H1 (cell line): Measurements from ENCODE around the gene BFSP2. TPM values are rescaled to one million over a fixed set of nuclear protein-coding genes. Genes with fewer than 3 reads are reported as not detected.

Experiments
- CTCF ChIA-PET: fragments of 300-600 bp; sonication (Branson Sonifier 250); formaldehyde crosslinking; loops from one replicate; lab custom pipeline; 2021; ENCODE audit not compliant: partially characterized antibody; lab: Charles Lee
- POLR2A ChIA-PET: fragments of 300-600 bp; sonication (Branson Sonifier 250); formaldehyde crosslinking; loops from one replicate; lab custom pipeline; 2021; ENCODE audit warnings: inconsistent platforms; ENCODE audit not compliant: partially characterized antibody; lab: Charles Lee
- DNase-seq, 2 experiments: peaks; one replicate each; pipeline versions ENCODE4 v3.0.0 to v3.0.0-alpha.2; 2010 to 2022; ENCODE audit warnings: low spot score in 2 of 2, low read depth in 1 of 2, mixed read lengths in 1 of 2
- FAIRE-seq: peaks from 2 replicates; lab custom pipeline; 2011; peaks lifted over from hg19 to GRCh38; lab: Jason Lieb, UNC
- H2AFZ ChIP-seq: 2 replicates; pipeline ENCODE4 v1.8.1; 2012; ENCODE audit warnings: low read length, inconsistent platforms
- H2AK5ac ChIP-seq: 2 replicates; pipeline ENCODE4 v1.6.1; 2013; ENCODE audit warnings: low read depth, low read length
- H2BK120ac ChIP-seq: replicated peaks from 2 replicates; pipeline ENCODE3; 2013; ENCODE audit warnings: low read depth, low read length, inconsistent platforms
- H2BK12ac ChIP-seq: 2 replicates; pipeline ENCODE4 v1.6.1; 2013; ENCODE audit warnings: low read depth, low read length
- H2BK15ac ChIP-seq: 2 replicates; pipeline ENCODE4 v1.6.1; 2013; ENCODE audit warnings: low read length
- H2BK20ac ChIP-seq: 2 replicates; pipeline ENCODE4 v1.6.1; 2013; ENCODE audit warnings: low read length
- H2BK5ac ChIP-seq: 2 replicates; pipeline ENCODE4 v1.6.1; 2013; ENCODE audit warnings: low read depth, low read length
- H3K14ac ChIP-seq: 2 replicates; pipeline ENCODE4 v1.6.1; 2013; ENCODE audit warnings: inconsistent platforms; ENCODE audit not compliant: insufficient read length
- H3K18ac ChIP-seq: 2 replicates; pipeline ENCODE4 v1.6.1; 2013; ENCODE audit warnings: low read length; ENCODE audit errors: extremely low read depth
- H3K23ac ChIP-seq: 2 replicates; pipeline ENCODE4 v1.6.1; 2013; ENCODE audit warnings: inconsistent platforms; ENCODE audit not compliant: insufficient read length
- H3K23me2 ChIP-seq: 2 replicates; pipeline ENCODE4 v1.6.1; 2013; ENCODE audit warnings: low read depth, low read length
- H3K27ac ChIP-seq: 2 replicates; pipeline ENCODE4 v1.6.1; 2011; ENCODE audit warnings: low read depth, low read length, inconsistent platforms
- H3K27me3 ChIP-seq, 4 experiments: replicated peaks in 1 of 4; 1 replicate in 1 of 4; 2 replicates in 3 of 4; pipeline versions ENCODE4 v1.6.1 to v1.8.1; 2011 to 2013; ENCODE audit warnings: low read length in 3 of 4, mild to moderate bottlenecking in 3 of 4, inconsistent platforms in 2 of 4, mixed read lengths in 2 of 4, moderate library complexity in 1 of 4; ENCODE audit not compliant: control insufficient read depth in 3 of 4, insufficient read depth in 3 of 4; ENCODE audit errors: extremely low read depth in 1 of 4
- H3K36me3 ChIP-seq, 4 experiments: 2 replicates each; pipeline versions ENCODE4 v1.6.1 to v1.8.1; 2011 to 2013; ENCODE audit warnings: mild to moderate bottlenecking in 4 of 4, low read length in 3 of 4, moderate library complexity in 2 of 4, control low read depth in 1 of 4, inconsistent platforms in 1 of 4; ENCODE audit not compliant: insufficient read depth in 4 of 4, control insufficient read depth in 2 of 4
- H3K4ac ChIP-seq: replicated peaks from 2 replicates; pipeline ENCODE3; 2013; ENCODE audit warnings: low read length, low read depth, mixed read lengths, inconsistent platforms; ENCODE audit not compliant: insufficient read length
- H3K4me1 ChIP-seq, 4 experiments: replicated peaks in 1 of 4; 1 replicate in 1 of 4; 2 replicates in 3 of 4; pipeline versions ENCODE4 v1.6.1 to v1.8.1; 2011 to 2013; ENCODE audit warnings: low read length in 3 of 4, inconsistent platforms in 2 of 4, mixed read lengths in 1 of 4; ENCODE audit not compliant: insufficient read depth in 4 of 4, control insufficient read depth in 3 of 4
- H3K4me2 ChIP-seq, 2 experiments: 2 replicates each; pipeline versions ENCODE4 v1.6.1 to v1.8.1; 2011 to 2013; ENCODE audit warnings: low read depth in 2 of 2, low read length in 2 of 2, control low read depth in 1 of 2, inconsistent platforms in 1 of 2, mild to moderate bottlenecking in 1 of 2; ENCODE audit not compliant: insufficient read depth in 1 of 2
- H3K4me3 ChIP-seq, 4 experiments: fragments of 200-600, 300-600 bp in 1 of 4; sonication (generic), shearing (Covaris generic), sonication (Bioruptor Twin) in 1 of 4; 2 replicates each; pipeline versions ENCODE4 v1.5.1 to v1.8.1; 2011 to 2016; ENCODE audit warnings: low read length in 4 of 4, low read depth in 3 of 4, control low read depth in 2 of 4, inconsistent platforms in 2 of 4, mild to moderate bottlenecking in 2 of 4, mixed read lengths in 1 of 4, moderate library complexity in 1 of 4; ENCODE audit not compliant: insufficient read depth in 2 of 4; ENCODE audit errors: extremely low read depth in 1 of 4
- H3K56ac ChIP-seq: replicated peaks from 2 replicates; pipeline ENCODE3; 2013; ENCODE audit warnings: low read depth, mild to moderate bottlenecking, mixed read lengths, low read length, inconsistent platforms; ENCODE audit not compliant: insufficient read length
- H3K79me1 ChIP-seq: 2 replicates; pipeline ENCODE4 v1.6.1; 2013; ENCODE audit warnings: low read depth, low read length, control low read depth
- H3K79me2 ChIP-seq, 2 experiments: 2 replicates each; pipeline versions ENCODE4 v1.6.1 to v1.8.1; 2012 to 2013; ENCODE audit warnings: low read length in 2 of 2, mild to moderate bottlenecking in 2 of 2, inconsistent platforms in 1 of 2; ENCODE audit not compliant: insufficient read depth in 2 of 2, control insufficient read depth in 1 of 2
- H3K9ac ChIP-seq, 4 experiments: replicated peaks in 1 of 4; 1 replicate in 1 of 4; 2 replicates in 3 of 4; pipeline versions ENCODE4 v1.6.1 to v1.8.1; 2011 to 2013; ENCODE audit warnings: low read depth in 3 of 4, low read length in 3 of 4, control low read depth in 2 of 4, mild to moderate bottlenecking in 2 of 4, moderate library complexity in 2 of 4, inconsistent platforms in 1 of 4; ENCODE audit errors: extremely low read depth in 1 of 4
- H3K9me3 ChIP-seq, 2 experiments: 2 replicates each; pipeline versions ENCODE4 v1.6.1 to v1.8.1; 2012 to 2013; ENCODE audit warnings: mild to moderate bottlenecking in 2 of 2, moderate library complexity in 2 of 2, control low read depth in 1 of 2, inconsistent platforms in 1 of 2, low read depth in 1 of 2, low read length in 1 of 2, mixed read lengths in 1 of 2; ENCODE audit not compliant: insufficient read depth in 2 of 2
- H4K20me1 ChIP-seq, 2 experiments: replicated peaks in 1 of 2; 2 replicates each; pipeline versions ENCODE3 to v1.8.1; 2011 to 2013; ENCODE audit warnings: inconsistent platforms in 2 of 2, low read length in 2 of 2, mild to moderate bottlenecking in 1 of 2; ENCODE audit not compliant: insufficient read depth in 2 of 2, control insufficient read depth in 1 of 2
- H4K5ac ChIP-seq: 2 replicates; pipeline ENCODE4 v1.6.1; 2013; ENCODE audit warnings: low read length, low read depth, mixed read lengths, inconsistent platforms; ENCODE audit not compliant: insufficient read length
- H4K8ac ChIP-seq: 2 replicates; pipeline ENCODE4 v1.8.0; 2013; ENCODE audit warnings: mild to moderate bottlenecking, moderate library complexity, low read length, inconsistent platforms; ENCODE audit not compliant: insufficient read depth; ENCODE audit errors: extremely low read depth
- H4K91ac ChIP-seq: replicated peaks from 2 replicates; pipeline ENCODE3; 2013; ENCODE audit warnings: low read length, mixed read lengths, inconsistent platforms; ENCODE audit not compliant: insufficient read length
- ATF2 ChIP-seq: IDR thresholded peaks from 2 replicates; pipeline ENCODE4 v1.6.1; 2012; ENCODE audit warnings: low read length, inconsistent platforms
- ATF3 ChIP-seq: IDR thresholded peaks from 2 replicates; pipeline ENCODE4 v1.6.1; 2011; ENCODE audit warnings: low read depth, mild to moderate bottlenecking, low read length; ENCODE audit not compliant: insufficient read depth
- BRCA1 ChIP-seq: IDR thresholded peaks from 2 replicates; pipeline ENCODE4 v1.6.1; 2012; ENCODE audit warnings: low read depth, low read length, improper control_type of control experiment
- CEBPB ChIP-seq: IDR thresholded peaks from 2 replicates; pipeline ENCODE4 v1.6.1; 2012; ENCODE audit warnings: low read depth, low read length
- EP300 ChIP-seq, 2 experiments: IDR thresholded peaks; 1 replicate in 1 of 2; 2 replicates in 1 of 2; pipeline ENCODE4 v1.6.1; 2011 to 2012; ENCODE audit warnings: low read depth in 2 of 2, low read length in 2 of 2, mild to moderate bottlenecking in 2 of 2, borderline replicate concordance in 1 of 2, inconsistent platforms in 1 of 2, moderate library complexity in 1 of 2
- GABPA ChIP-seq: IDR thresholded peaks from 2 replicates; pipeline ENCODE4 v1.6.1; 2011; ENCODE audit warnings: mild to moderate bottlenecking, low read length, moderate library complexity, borderline replicate concordance; ENCODE audit not compliant: insufficient read depth
- GTF2F1 ChIP-seq: IDR thresholded peaks from 2 replicates; pipeline ENCODE4 v1.6.1; 2012; ENCODE audit warnings: low read depth, low read length, improper control_type of control experiment, borderline replicate concordance
- JUND ChIP-seq: IDR thresholded peaks from 2 replicates; pipeline ENCODE4 v1.6.1; 2011; ENCODE audit warnings: mild to moderate bottlenecking, improper control_type of control experiment, low read length
- NANOG ChIP-seq: IDR thresholded peaks from 2 replicates; pipeline ENCODE4 v1.6.1; 2011; ENCODE audit warnings: low read length, low read depth, mild to moderate bottlenecking, inconsistent platforms; ENCODE audit not compliant: insufficient read depth, poor library complexity, severe bottlenecking
- POLR2A ChIP-seq, 2 experiments: IDR thresholded peaks; 1 replicate in 1 of 2; 2 replicates in 1 of 2; pipeline ENCODE4 v1.6.1; 2011; ENCODE audit warnings: low read depth in 2 of 2, low read length in 2 of 2, mild to moderate bottlenecking in 2 of 2; ENCODE audit errors: control extremely low read depth in 1 of 2
- TAF1 ChIP-seq: IDR thresholded peaks from 2 replicates; pipeline ENCODE4 v1.6.1; 2011; ENCODE audit warnings: mild to moderate bottlenecking, low read depth, low read length
- TEAD4 ChIP-seq: IDR thresholded peaks from 2 replicates; pipeline ENCODE4 v1.6.1; 2012; ENCODE audit warnings: low read depth, low read length, inconsistent platforms, mixed read lengths
- polyA plus RNA-seq, 7 experiments: library from polyadenylated mRNA; depleted of rRNA in 3 of 7; stranded (reverse) in 5 of 7; unstranded in 2 of 7; fragments of >200 nt in 5 of 7; fragments of 200-250 nt in 2 of 7; gene quantifications; 1 replicate in 5 of 7; 2 replicates in 1 of 7; 4 replicates in 1 of 7; pipeline versions ENCODE4 v1.2.1 to v1.2.3, GENCODE V29; 2011 to 2013; ENCODE audit warnings: missing spikeins in 2 of 7, mixed read lengths in 2 of 7
- total RNA-seq: library from RNA; stranded (reverse); fragmentation: NEBNext Ultra II Directional; extraction: Animal tissue kit (Norgen Biotek cat#: 25700); gene quantifications from 2 replicates; pipeline ENCODE4 v1.2.1, GENCODE V29; 2021

Gene BFSP2
- total and polyA plus RNA-seq, 2 of the 8 experiments (the other 6 are each of a cell fraction or from before 2014, with no cell fraction given): not detected

DNA sequence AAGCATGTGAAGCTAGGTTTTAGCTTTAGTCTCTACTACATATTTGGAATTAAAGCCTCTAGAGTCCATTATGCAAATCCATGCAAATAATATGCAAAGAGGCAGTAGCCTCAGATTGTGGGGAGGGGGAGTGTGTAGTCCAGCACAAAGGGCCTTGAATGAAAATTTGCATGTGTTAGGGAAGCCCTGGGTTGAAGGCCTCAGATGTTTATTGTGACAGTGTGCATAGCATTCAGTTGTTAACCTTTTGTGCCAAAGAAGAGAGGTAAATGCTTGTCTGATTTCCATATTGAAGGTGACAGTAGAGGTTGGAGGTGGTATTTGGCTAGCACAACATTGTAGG is 24.5 kb upstream of the BFSP2 start:
- H3K4me3 ChIP-seq: no peak overlapping the region
- no peaks in the 10 kb centered on the region for H3K79me1 ChIP-seq
- no peak overlapping the region for H4K5ac ChIP-seq
- no peak overlapping the region for H3K4me2 ChIP-seq
- H3K4me1 ChIP-seq: peaks cover 0 to 10% (median 8%) of the 10 kb centered on the region in 4 experiments; a peak in 5 of 7 replicates
- FAIRE-seq (no peak), DNase-seq (no peak)
- H3K4ac ChIP-seq: no peak overlapping the region
- no peak overlapping the region for H4K8ac ChIP-seq
- POLR2A ChIA-PET: interaction anchor here (0.6 to 1.1 kb wide), 2 partner anchors 8 to 338 kb away, joined by 3 read pairs; no protein-coding TSS in a partner anchor
- H4K20me1 ChIP-seq: no peaks in the 10 kb centered on the region
- H3K27me3 ChIP-seq: no peaks in the 10 kb centered on the region
- H3K79me2 ChIP-seq: no peaks in the 10 kb centered on the region
- no peak overlapping the region for H3K14ac ChIP-seq
- no peak overlapping the region for H2BK5ac ChIP-seq
- H2AFZ ChIP-seq: no peak overlapping the region
- H2BK120ac ChIP-seq: no peak overlapping the region
- H3K9ac ChIP-seq: no peak overlapping the region
- no peak overlapping the region for H3K23ac ChIP-seq
- H2BK20ac ChIP-seq: no peak overlapping the region
- no peaks in the 10 kb centered on the region for H3K36me3 ChIP-seq
- H3K9me3 ChIP-seq: no peaks in the 10 kb centered on the region
- H2AK5ac ChIP-seq: no peak overlapping the region
- no peak overlapping the region for H3K56ac ChIP-seq
- H2BK15ac ChIP-seq: no peak overlapping the region
- TF ChIP-seq NANOG (no peak), ATF2 (no peak), TAF1 (no peak), ATF3 (no peak), BRCA1 (no peak), JUND (no peak), TEAD4 (no peak), GABPA (no peak), EP300 (IDR thresholded peaks at IDR 0.05; ENCODE audit: borderline replicate concordance in 1 of 2, low read depth in 2 of 2, low read length in 2 of 2) (no peak), POLR2A (IDR thresholded peaks at IDR 0.05; ENCODE audit: control extremely low read depth in 1 of 2, low read depth in 2 of 2, low read length in 2 of 2) (no peak), GTF2F1 (no peak), CEBPB (no peak)
- TF ChIP-seq, all 59 proteins: peak for 0
- Histone ChIP-seq H2BK12ac (no peak overlapping the region), H4K91ac (no peak overlapping the region), H3K23me2 (no peaks in the 10 kb centered on the region), H3K27ac (no peak overlapping the region), H3K18ac (no peak overlapping the region)
- CTCF ChIA-PET: interaction anchor here (1.1 to 18.0 kb wide), 9 partner anchors 3 to 649 kb away, joined by 4 to 189 read pairs (median 8); no protein-coding TSS in a partner anchor
